ENCODE measurements around the gene POLR2A. TPM values are rescaled to one million over a fixed set of nuclear protein-coding genes. Genes with fewer than 3 reads are reported as not detected.

The POLR2A gene
- total RNA-seq, 2 donors from 2014 or later, result 256 to 308 TPM

DNA sequence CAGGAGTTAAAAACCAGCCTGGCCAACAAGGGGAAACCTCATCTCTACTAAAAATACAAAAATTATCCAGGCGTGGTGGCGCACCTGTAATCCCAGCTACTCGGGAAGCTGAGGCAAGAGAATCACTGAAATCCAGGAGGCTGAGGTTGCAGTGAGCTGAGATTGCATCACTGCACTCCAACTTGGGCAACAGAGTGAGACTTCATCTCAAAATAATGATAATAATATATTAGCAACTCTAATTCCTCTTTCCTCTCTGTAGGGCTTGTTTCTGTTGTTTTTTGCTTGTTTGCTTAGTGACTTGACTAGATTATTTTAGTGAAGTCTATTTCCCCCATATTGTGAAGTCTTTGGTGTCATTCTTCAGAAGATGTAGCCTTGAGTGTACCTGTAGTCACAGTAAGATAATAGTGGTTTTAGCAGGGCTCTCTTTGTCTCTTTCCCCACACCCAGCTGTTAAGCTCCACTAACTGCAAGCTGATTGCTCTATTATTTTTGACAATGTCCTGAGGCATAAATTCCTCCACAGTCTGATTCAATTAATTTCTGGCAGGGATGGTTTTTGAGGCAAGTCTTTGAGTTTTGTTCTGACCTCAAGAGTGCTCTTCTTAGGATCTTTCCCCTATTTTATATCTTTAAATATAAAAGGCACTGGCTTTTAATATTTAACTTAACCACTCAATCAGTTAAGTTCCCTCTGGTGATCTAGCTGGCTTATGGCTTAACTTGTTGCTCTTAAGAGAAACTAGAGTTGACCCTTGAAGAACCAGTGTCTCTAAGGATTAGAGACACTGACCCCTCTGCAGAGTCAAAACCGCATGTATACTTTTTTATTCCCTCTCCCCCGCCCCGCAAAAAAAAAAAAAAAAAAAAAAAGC, 46.1 kb downstream of the POLR2A start:
- H3K4me1 Mint-ChIP-seq, result no peaks in the 10 kb centered on the region

DNA sequence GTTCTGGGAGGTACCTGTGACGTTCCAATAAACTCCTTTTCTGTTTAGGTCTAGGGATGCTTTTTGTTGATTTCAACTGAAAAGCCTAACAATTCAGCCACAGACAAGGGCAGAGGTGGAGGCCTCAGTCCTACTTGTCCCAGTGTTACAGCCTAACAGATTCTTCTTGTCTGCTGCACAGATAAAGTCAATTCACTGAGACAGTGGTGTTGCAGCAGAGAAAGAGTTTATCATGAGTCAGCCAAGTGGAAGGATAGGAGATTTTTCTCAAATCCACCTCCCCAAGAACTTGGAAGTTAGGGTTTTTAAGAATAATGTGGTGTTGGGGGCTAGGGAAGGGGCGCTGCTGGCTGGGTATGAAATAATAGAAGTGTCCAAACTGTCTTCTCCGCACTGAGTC, 53.9 kb downstream of the POLR2A start:
- H3K4me1 Mint-ChIP-seq, result no peaks in the 10 kb centered on the region
- no peaks in the 10 kb centered on the region for H3K9me3 Mint-ChIP-seq
- no peak overlapping the region for H3K4me3 Mint-ChIP-seq
- H3K27ac Mint-ChIP-seq, result no peak overlapping the region
- H3K36me3 Mint-ChIP-seq (ENCODE audit: low read depth), result no peaks in the 10 kb centered on the region
- no peak for ATAC-seq (replicated peaks)
- no peaks in the 10 kb centered on the region for H3K27me3 Mint-ChIP-seq

More for the DNA sequence above, 46.1 kb downstream of the POLR2A start:
- Mint-ChIP-seq H3K4me3 (no peak overlapping the region), H3K27ac (no peak overlapping the region), H3K27me3 (no peaks in the 10 kb centered on the region), H3K9me3 (no peaks in the 10 kb centered on the region), H3K36me3 (ENCODE audit: low read depth) (no peaks in the 10 kb centered on the region)
- no peak for ATAC-seq (replicated peaks)

DNA sequence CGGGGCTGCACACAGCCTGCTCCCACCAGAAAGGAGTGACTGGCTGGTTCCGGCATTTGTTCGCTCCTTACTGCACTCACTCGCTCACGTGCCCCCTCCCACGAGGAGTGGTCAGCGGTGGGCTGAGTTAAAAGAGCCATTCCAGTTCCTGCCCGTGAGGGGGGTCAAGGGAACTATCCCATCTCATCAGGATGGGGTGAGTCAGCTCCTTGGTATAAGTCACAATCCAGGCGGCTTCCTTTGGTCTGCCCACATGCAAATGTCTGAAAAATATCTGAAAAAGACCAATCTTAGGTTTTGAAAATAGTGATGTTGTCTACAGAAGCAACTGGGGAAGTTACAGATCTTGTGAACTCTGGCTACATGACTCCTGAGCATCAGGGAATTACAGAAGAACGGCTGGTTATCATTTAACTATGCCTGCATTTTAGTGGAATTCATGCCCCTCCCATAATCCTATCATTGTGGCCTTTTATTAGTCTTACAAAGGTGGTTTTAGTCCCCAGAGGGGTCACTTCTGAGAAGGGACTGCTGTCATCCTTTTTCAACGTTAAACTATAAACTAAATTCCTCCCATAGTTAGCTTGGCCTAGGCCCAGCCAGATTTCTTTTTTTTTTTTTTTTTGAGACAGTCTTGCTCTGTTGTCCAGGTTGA, 54.9 kb downstream of the POLR2A start:
- no peak overlapping the region for H3K4me3 Mint-ChIP-seq
- H3K27ac Mint-ChIP-seq, result no peak overlapping the region
- no peaks in the 10 kb centered on the region for H3K36me3 Mint-ChIP-seq (ENCODE audit: low read depth)
- H3K4me1 Mint-ChIP-seq, result no peaks in the 10 kb centered on the region
- H3K27me3 Mint-ChIP-seq, result no peaks in the 10 kb centered on the region
- ATAC-seq (replicated peaks), result no peak
- no peaks in the 10 kb centered on the region for H3K9me3 Mint-ChIP-seq

DNA sequence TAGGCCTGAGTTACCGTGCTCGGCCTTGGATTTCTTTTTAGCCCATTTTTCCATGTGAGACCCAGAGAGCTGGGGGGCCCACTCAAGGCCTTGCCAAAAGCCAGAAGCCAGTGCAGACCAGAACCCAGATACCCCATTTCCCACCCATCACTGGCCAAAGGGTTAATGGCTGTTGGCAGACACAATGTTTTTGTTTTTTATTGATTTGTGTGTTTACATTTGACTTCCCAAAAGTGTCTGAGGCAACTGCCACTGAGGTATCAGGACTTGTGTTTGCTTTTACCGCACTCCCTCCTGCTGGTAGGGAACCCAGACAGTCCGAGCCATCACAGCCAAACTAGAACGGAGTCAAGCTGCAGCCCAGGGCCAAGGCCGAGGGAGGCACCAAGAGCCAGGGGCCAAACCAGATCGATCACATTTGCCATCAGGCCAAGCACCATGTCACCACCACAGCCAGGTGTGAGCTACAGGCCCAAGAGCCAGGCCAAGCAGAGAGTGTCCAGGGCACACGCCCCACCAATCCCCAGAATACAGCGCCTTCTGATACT, 57.0 kb downstream of the POLR2A start:
- Mint-ChIP-seq H3K36me3 (ENCODE audit: low read depth) (no peaks in the 10 kb centered on the region), H3K27ac (no peak overlapping the region), H3K4me3 (no peak overlapping the region), H3K27me3 (no peaks in the 10 kb centered on the region), H3K9me3 (no peaks in the 10 kb centered on the region), H3K4me1 (no peaks in the 10 kb centered on the region)
- no peak for ATAC-seq (replicated peaks)

DNA sequence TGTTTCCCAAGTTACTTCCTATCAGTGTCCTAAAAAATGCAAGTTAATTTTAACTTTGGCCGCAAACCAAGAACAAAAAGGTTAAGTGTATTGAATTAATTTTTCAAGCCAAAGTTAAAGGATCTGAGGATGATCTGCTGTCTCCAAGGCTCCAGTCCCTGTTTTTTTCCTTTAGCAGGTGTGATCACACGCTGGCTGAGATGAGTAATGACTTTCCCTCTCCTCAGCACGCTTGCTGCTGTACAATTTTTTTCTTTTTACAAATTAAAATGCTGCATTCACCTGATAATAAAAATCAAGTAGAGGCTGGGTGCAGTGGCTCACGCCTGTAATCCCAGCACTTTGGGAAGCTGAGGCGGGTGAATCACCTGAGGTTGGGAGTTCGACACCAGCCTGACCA, 60.7 kb downstream of the POLR2A start:
- ATAC-seq (replicated peaks), result no peak
- H3K9me3 Mint-ChIP-seq, result no peaks in the 10 kb centered on the region
- peaks cover 11% of the 10 kb centered on the region for H3K4me1 Mint-ChIP-seq
- H3K27ac Mint-ChIP-seq, result no peak overlapping the region
- no peak overlapping the region for H3K4me3 Mint-ChIP-seq
- no peaks in the 10 kb centered on the region for H3K36me3 Mint-ChIP-seq (ENCODE audit: low read depth)
- no peaks in the 10 kb centered on the region for H3K27me3 Mint-ChIP-seq

DNA sequence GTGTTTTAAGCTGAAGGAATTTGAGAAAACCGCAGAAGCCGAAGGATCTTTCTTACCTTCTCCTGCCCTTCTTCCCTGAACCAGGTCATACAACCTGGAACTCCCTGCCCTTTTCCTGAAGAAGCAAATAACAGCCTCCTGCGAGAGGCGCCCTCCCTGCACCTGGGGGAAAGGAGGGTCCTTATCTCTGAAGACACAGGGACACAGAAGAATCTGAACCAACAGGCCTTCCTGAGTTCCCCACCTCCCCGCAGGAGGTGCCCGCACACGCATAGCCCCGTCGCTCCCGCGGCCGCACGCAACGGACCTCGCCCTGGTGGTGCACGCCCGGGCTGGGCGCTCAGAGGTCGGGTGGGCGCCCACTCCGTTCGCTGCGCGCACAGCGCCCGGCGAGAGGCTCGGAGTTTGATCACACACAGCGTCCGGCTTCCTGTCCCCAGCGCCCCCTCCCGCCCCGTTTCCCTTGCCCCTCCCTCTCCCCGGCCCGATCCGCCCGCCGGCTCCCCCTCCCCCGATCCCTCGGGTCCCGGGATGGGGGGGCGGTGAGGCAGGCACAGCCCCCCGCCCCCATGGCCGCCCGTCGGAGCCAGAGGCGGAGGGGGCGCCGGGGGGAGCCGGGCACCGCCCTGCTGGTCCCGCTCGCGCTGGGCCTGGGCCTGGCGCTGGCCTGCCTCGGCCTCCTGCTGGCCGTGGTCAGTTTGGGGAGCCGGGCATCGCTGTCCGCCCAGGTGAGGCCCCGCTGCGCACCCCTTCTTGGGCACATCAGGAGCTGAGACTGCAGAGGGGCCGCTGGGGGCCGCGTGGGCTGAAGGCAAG, 64.6 kb downstream of the POLR2A start, which contains the start of gene TNFSF12:
Gene TNFSF12 (plus strand): TSS at position 474 of the 816 bp plus-strand sequence. CDS start 96 bp downstream, at position 570.
- H3K27ac Mint-ChIP-seq, result peak within 1 kb of the TSS; percentile 63

More for the DNA sequence above, 64.6 kb downstream of the POLR2A start, which contains the start of gene TNFSF12:
- no peaks in the 10 kb centered on the region for H3K9me3 Mint-ChIP-seq
- H3K4me1 Mint-ChIP-seq, result peaks cover 33% of the 10 kb centered on the region
- peak within 1 kb of the TSS; percentile 77 for H3K4me3 Mint-ChIP-seq
- no peaks in the 10 kb centered on the region for H3K27me3 Mint-ChIP-seq
- ATAC-seq (replicated peaks), result peak; percentile 66
- peaks cover 14% of the 10 kb centered on the region for H3K36me3 Mint-ChIP-seq (ENCODE audit: low read depth)

Other genes with a start within 250 kb of the POLR2A start
- 10 to 100 TPM; 49.1 to 77.5 TPM for gene DVL2, start 249.8 kb upstream of the POLR2A start, total RNA-seq
- 10 to 100 TPM; 43.5 to 52.3 TPM for gene PHF23, start 244.9 kb upstream of the POLR2A start, total RNA-seq
- gene GABARAP, start 241.9 kb upstream of the POLR2A start, total RNA-seq, result 100 to 1,000 TPM; 190 to 239 TPM
- gene CTDNEP1, start 232.6 kb upstream of the POLR2A start, total RNA-seq, result 100 to 1,000 TPM; 152 to 209 TPM
- gene ELP5, start 232.2 kb upstream of the POLR2A start, total RNA-seq, result 10 to 100 TPM; 43.7 to 72.0 TPM
- 1 to 10 TPM in 1 of 2 donors, under 1 TPM in 1; 0.52 to 1.0 TPM for gene CLDN7, start 221.9 kb upstream of the POLR2A start, total RNA-seq
- gene SLC2A4, start 202.6 kb upstream of the POLR2A start, total RNA-seq, result not detected
- gene YBX2, start 189.7 kb upstream of the POLR2A start, total RNA-seq, result under 1 TPM; 0.15 to 0.26 TPM
- gene EIF5A, start 176.7 kb upstream of the POLR2A start, total RNA-seq, result 100 to 1,000 TPM; 429 to 978 TPM
- gene GPS2, start 169.0 kb upstream of the POLR2A start, total RNA-seq, result 10 to 100 TPM; 38.3 to 65.6 TPM
- gene NEURL4, start 155.0 kb upstream of the POLR2A start, total RNA-seq, result 10 to 100 TPM; 22.9 to 33.0 TPM
- 100 to 1,000 TPM; 527 to 774 TPM for gene ACAP1, start 147.8 kb upstream of the POLR2A start, total RNA-seq
- gene KCTD11, start 132.2 kb upstream of the POLR2A start, total RNA-seq, result 10 to 100 TPM; 14.0 to 96.8 TPM
- gene TMEM95, start 129.2 kb upstream of the POLR2A start, total RNA-seq, result 1 to 10 TPM in 1 of 2 donors, under 1 TPM in 1; 0.22 to 1.1 TPM
- gene TNK1, start 103.3 kb upstream of the POLR2A start, total RNA-seq, result 1 to 10 TPM; 2.9 to 4.8 TPM
- 10 to 100 TPM; 62.8 to 94.4 TPM for gene PLSCR3, start 89.8 kb upstream of the POLR2A start, total RNA-seq
- 10 to 100 TPM; 64.1 to 69.7 TPM for gene TMEM256, start 80.3 kb upstream of the POLR2A start, total RNA-seq
- gene NLGN2, start 76.5 kb upstream of the POLR2A start, total RNA-seq, result 10 to 100 TPM in 1 of 2 donors, 1 to 10 TPM in 1; 4.5 to 21.7 TPM
- gene SPEM1, start 64.0 kb upstream of the POLR2A start, total RNA-seq, result not detected
- not detected for gene SPEM2, start 58.8 kb upstream of the POLR2A start, total RNA-seq
- not detected for gene SPEM3, start 55.5 kb upstream of the POLR2A start, total RNA-seq
- 10 to 100 TPM; 17.7 to 18.0 TPM for gene TMEM102, start 48.9 kb upstream of the POLR2A start, total RNA-seq
- 10 to 100 TPM in 1 of 2 donors, 1 to 10 TPM in 1; 4.4 to 16.9 TPM for gene FGF11, start 44.9 kb upstream of the POLR2A start, total RNA-seq
- 10 to 100 TPM; 10.9 to 13.0 TPM for gene CHRNB1, start 39.3 kb upstream of the POLR2A start, total RNA-seq
- 10 to 100 TPM; 18.9 to 27.5 TPM for gene ZBTB4, start 4.7 kb upstream of the POLR2A start, total RNA-seq
- not detected for gene SLC35G6, start 2.9 kb upstream of the POLR2A start, total RNA-seq
- 10 to 100 TPM; 27.4 to 44.2 TPM for gene TNFSF12, start 64.7 kb downstream of the POLR2A start, total RNA-seq
- 1 to 10 TPM; 1.5 to 1.9 TPM for gene TNFSF13, start 74.4 kb downstream of the POLR2A start, total RNA-seq
- gene SENP3, start 77.6 kb downstream of the POLR2A start, total RNA-seq, result 10 to 100 TPM; 28.9 to 59.3 TPM
- 10 to 100 TPM; 17.5 to 51.8 TPM for gene CD68, start 95.3 kb downstream of the POLR2A start, total RNA-seq
- gene MPDU1, start 99.5 kb downstream of the POLR2A start, total RNA-seq, result 10 to 100 TPM; 58.3 to 96.4 TPM
- under 1 TPM in 1 of 2 donors, not detected in 1; 0.90 TPM for gene SOX15, start 105.7 kb downstream of the POLR2A start, total RNA-seq
- gene FXR2, start 130.5 kb downstream of the POLR2A start, total RNA-seq, result 10 to 100 TPM; 34.4 to 37.0 TPM
- 10 to 100 TPM; 25.5 to 62.7 TPM for gene SAT2, start 143.5 kb downstream of the POLR2A start, total RNA-seq
- gene SHBG, start 145.8 kb downstream of the POLR2A start, total RNA-seq, result under 1 TPM in 1 of 2 donors, not detected in 1; 0.71 TPM
- under 1 TPM; 0.06 to 0.42 TPM for gene ATP1B2, start 166.6 kb downstream of the POLR2A start, total RNA-seq
- 100 to 1,000 TPM in 1 of 2 donors, 10 to 100 TPM in 1; 79.0 to 137 TPM for gene TP53, start 203.1 kb downstream of the POLR2A start, total RNA-seq
- gene WRAP53, start 204.1 kb downstream of the POLR2A start, total RNA-seq, result 10 to 100 TPM; 18.0 to 32.9 TPM
- gene EFNB3, start 220.8 kb downstream of the POLR2A start, total RNA-seq, result not detected
- under 1 TPM in 1 of 2 donors, not detected in 1; 0.06 TPM for gene DNAH2, start 233.4 kb downstream of the POLR2A start, total RNA-seq

Measured in activated T-helper 17 cell treated with anti-CD3 and anti-CD28 coated beads, Interleukin-2, amount 50 U/mL, for 72 hours (primary cell).